Spinal cord (tissue), 10 donors: Measurements from ENCODE around the gene OSBP2. TPM values are rescaled to one million over a fixed set of nuclear protein-coding genes. Genes with fewer than 3 reads are reported as not detected.

Source experiments
- DNase-seq, 6 donors: peaks; one replicate each; pipeline versions ENCODE4 v3.0.0 to v3.0.0-alpha.2; 2013 to 2015; ENCODE audit warnings: low spot score in 6 of 6, low read depth in 4 of 6
- H3K27ac ChIP-seq: one replicate; pipeline ENCODE4 v1.5.1; 2013; ENCODE audit warnings: low read depth, low read length, control low read depth
- H3K27me3 ChIP-seq: one replicate; pipeline ENCODE4 v1.6.1; 2013; ENCODE audit warnings: low read length; ENCODE audit not compliant: control insufficient read depth, insufficient read depth
- H3K36me3 ChIP-seq: one replicate; pipeline ENCODE4 v1.6.1; 2013; ENCODE audit warnings: low read length; ENCODE audit not compliant: control insufficient read depth, insufficient read depth
- H3K4me1 ChIP-seq: one replicate; pipeline ENCODE4 v1.6.1; 2013; ENCODE audit warnings: low read length; ENCODE audit not compliant: control insufficient read depth, insufficient read depth
- H3K4me3 ChIP-seq: one replicate; pipeline ENCODE4 v1.5.1; 2013; ENCODE audit warnings: low read depth, low read length, control low read depth
- H3K9me3 ChIP-seq: one replicate; pipeline ENCODE4 v1.6.1; 2013; ENCODE audit warnings: low read length; ENCODE audit not compliant: control insufficient read depth, insufficient read depth
- WGBS: methylation state at CpG from one replicate; pipeline ENCODE4 v1.1.5; 2013; ENCODE audit warnings: missing lambda C conversion rate; ENCODE audit not compliant: insufficient coverage; 5-methylcytosine and 5-hydroxymethylcytosine counted together
- polyA plus RNA-seq, 2 donors: library from polyadenylated mRNA; unstranded; fragments of 120-200 nt; gene quantifications; one replicate each; pipeline ENCODE4 v1.2.1, GENCODE V29; 2013; ENCODE audit not compliant: insufficient read length in 2 of 2
- total RNA-seq, 2 donors: library from RNA; depleted of rRNA in 1 of 2; stranded (reverse); fragments of 120-200 nt in 1 of 2; fragments of >200 nt in 1 of 2; gene quantifications; one replicate each; pipeline versions ENCODE4 v1.2.3 to v1.2.4, GENCODE V29; 2013 to 2014
- donor health status: healthy.

Gene OSBP2
- total and polyA plus RNA-seq, 4 donors, result 20.7 to 25.0 (median 22.4) TPM

DNA sequence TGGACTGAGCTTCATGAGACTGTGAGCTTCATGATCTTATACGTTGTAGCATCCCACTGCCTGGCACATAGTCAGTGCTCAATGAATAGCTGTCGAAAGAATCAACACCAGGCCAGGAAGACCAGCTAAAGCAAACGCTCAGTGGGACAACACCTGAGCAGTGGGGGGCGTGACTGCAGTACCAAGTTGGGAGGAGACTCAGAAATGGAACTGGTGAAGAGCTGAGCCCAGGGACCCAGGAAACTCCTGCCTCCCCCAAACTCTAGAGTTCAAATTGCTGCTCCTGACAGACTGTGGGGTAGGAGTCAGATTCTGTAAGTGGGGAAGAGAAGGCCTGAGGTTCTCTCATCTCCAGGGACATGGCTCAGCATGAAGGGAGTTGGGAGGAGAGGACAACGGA is 214.6 kb downstream of the OSBP2 start:
- Histone ChIP-seq H3K9me3 (no peaks in the 10 kb centered on the region), H3K4me3 (no peak overlapping the region), H3K27me3 (no peaks in the 10 kb centered on the region), H3K36me3 (peaks cover 35% of the 10 kb centered on the region), H3K27ac (no peak overlapping the region), H3K4me1 (no peaks in the 10 kb centered on the region)
- 98% methylated on average over 4 of the region's 5 CpGs for WGBS
- no peak for DNase-seq

GRCh38 chr22:30910358-30910757 is 215.7 kb downstream of the OSBP2 start:
- no peak overlapping the region for H3K4me3 ChIP-seq
- no peaks in the 10 kb centered on the region for H3K27me3 ChIP-seq
- WGBS, result 100% methylated on average over 2 of the region's 2 CpGs
- no peak overlapping the region for H3K27ac ChIP-seq
- H3K4me1 ChIP-seq, result no peaks in the 10 kb centered on the region
- H3K36me3 ChIP-seq, result peaks cover 29% of the 10 kb centered on the region
- DNase-seq, result no peak
- H3K9me3 ChIP-seq, result peaks cover under 1% of the 10 kb centered on the region

DNA sequence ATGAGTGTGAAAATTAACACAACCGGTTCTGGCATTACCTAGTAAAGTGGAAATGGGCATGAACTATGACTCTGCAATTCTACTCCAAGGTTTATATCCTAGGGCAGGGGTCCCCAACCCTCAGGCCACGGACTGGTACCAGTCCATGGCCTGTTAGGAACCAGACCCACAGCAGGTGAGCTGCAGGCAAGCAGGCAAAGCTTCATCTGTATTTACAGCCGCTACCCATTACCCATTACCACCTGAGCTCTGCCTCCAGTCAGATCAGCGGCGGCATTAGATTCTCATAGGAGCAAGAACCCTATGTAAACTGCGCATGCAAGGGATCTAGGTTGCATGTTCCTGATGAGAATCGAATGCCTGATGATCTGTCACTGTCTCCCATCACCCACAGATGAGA is 224.1 kb downstream of the OSBP2 start:
- Histone ChIP-seq H3K36me3 (peaks cover 6% of the 10 kb centered on the region), H3K9me3 (peaks cover 3% of the 10 kb centered on the region), H3K4me1 (peaks cover 8% of the 10 kb centered on the region), H3K27ac (no peak overlapping the region), H3K4me3 (no peak overlapping the region), H3K27me3 (no peaks in the 10 kb centered on the region)
- WGBS, result 95% methylated on average over 4 of the region's 7 CpGs
- no peak for DNase-seq

DNA sequence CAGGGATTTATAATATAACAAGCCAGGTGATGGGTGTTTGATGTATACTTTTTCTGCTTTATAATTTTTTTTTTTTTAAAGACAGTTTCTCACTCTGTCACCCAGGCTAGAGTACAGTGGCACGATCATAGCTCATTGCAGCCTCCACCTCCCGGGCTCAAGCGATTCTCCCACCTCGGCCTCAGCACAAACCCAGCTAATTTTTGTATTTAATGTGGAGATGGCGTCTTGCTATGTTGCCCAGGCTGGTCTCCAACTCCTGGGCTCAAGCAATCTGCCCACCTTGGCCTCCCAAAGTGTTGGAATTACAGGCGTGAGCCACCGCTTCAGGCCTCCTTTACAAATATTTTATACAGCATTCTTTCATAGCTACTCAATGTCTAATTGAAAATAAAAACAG is 225.3 kb downstream of the OSBP2 start:
- Histone ChIP-seq H3K4me3 (no peak overlapping the region), H3K27me3 (no peaks in the 10 kb centered on the region), H3K9me3 (peaks cover 3% of the 10 kb centered on the region), H3K27ac (no peak overlapping the region), H3K36me3 (peaks cover 14% of the 10 kb centered on the region), H3K4me1 (peaks cover 8% of the 10 kb centered on the region)
- no peak for DNase-seq
- no CpG with 5 or more reads among the region's 7 CpGs for WGBS

DNA sequence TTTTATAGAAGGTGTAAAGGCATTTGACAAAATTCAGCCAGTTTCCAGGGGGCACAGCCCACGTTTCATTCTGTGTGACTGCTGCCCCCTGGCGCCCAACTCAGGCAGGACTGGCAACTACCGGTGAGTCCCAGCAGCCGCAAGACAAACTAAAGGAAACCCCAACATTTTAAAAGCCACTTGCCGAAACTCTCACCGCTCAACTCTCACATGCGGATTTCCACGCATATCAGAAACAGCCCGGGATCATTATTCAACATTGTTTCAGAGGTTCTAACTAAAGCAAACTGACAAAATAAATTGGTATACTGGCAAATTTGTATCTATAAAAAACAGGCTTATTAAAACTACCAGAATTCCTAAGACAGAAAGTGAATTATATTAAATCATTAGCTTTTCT is 225.7 kb downstream of the OSBP2 start:
- WGBS, result 0% methylated on average over 4 of the region's 9 CpGs
- no peak overlapping the region for H3K4me3 ChIP-seq
- H3K9me3 ChIP-seq, result peaks cover 1% of the 10 kb centered on the region
- H3K36me3 ChIP-seq, result peaks cover 14% of the 10 kb centered on the region
- DNase-seq, result peak; percentile 38 to 94 (median 78)
- H3K27me3 ChIP-seq, result no peaks in the 10 kb centered on the region
- H3K27ac ChIP-seq, result no peak overlapping the region
- peaks cover 8% of the 10 kb centered on the region for H3K4me1 ChIP-seq

DNA sequence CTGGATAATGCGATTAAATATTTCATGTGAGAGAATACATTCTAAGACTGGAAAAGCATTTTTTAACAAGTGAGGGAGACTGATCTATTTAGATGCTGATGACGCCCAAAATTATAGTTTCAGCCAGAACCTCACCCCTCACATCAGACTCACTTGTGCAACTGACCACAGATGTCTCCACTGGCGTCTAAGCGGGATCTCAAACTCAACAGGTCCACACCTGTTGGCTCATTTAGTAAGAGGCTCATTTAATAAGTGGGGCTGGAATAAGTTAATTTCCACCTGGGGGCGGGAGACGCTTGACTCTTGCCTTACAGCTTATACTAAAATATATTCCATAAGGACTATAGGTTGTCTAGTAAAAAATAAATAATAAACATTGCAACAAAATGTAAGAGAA is 226.4 kb downstream of the OSBP2 start:
- no peaks in the 10 kb centered on the region for H3K9me3 ChIP-seq
- H3K27ac ChIP-seq, result no peak overlapping the region
- H3K4me1 ChIP-seq, result peaks cover 8% of the 10 kb centered on the region
- H3K4me3 ChIP-seq, result no peak overlapping the region
- H3K27me3 ChIP-seq, result no peaks in the 10 kb centered on the region
- no CpG with 5 or more reads among the region's 6 CpGs for WGBS
- peaks cover 20% of the 10 kb centered on the region for H3K36me3 ChIP-seq
- DNase-seq, result no peak

DNA sequence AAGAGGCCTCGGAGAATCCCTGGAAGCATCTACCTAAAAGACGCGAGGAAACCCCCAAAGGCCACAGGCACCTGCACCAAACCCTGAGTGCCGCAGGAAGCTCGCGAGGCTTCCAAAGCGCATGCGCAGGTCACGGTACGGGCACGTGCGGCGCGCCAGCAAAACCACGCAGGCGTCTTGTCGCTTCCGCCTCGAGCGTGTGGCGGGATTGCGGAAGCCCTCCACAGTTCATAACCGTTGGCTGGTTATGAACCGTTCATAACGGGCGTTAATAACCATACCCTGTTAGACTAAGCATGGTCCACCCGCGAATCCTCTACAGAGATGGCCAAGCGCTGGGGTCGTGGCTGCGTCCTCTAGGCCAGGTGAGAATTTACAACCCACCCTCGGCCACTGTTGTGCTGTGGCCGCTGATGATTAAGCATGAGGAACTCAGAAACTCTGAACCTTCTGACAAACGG is 227.5 kb downstream of the OSBP2 start:
- H3K27ac ChIP-seq, result no peak overlapping the region
- peak in 5 of 6 donors; percentile 17 to 91 (median 50) for DNase-seq

DNA sequence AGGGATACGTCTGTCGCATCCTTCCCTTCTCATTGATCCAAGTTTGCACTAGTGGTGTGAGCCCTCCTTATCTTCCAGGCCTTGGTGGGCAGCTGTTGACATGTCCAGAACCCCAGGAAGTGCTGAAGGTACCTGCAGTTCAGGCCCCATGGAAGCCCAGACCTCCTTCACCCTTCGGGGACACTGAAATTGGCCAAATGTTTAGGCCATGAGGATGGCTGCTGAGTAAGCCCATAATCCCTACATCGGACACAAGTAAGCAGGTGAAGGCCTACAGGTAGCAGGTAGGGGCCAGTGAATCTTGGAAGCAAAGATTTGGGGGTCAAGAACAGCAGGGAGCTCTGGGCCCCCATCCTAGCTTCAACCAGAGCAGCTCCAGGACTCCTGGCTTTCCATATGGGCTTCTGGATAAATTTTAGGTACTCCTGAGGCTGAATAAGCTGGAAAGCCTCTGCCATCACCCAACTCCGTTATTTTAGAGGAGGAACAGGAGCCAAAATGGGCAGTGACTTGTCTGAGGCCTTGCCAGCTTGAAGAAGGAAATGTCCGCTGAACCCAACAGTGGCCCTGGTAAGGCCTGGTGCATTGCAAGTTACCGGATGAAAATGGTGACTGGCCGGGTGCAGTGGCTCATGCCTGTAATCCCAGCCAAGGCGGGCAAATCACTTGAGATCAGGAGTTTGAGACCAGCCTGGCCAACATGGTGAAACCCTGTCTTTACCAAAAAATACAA is 228.7 kb downstream of the OSBP2 start:
- Histone ChIP-seq H3K4me3 (no peak overlapping the region), H3K27me3 (no peaks in the 10 kb centered on the region), H3K9me3 (no peaks in the 10 kb centered on the region), H3K4me1 (peaks cover 8% of the 10 kb centered on the region), H3K27ac (no peak overlapping the region), H3K36me3 (peaks cover 41% of the 10 kb centered on the region)
- WGBS, result 91% methylated on average over 7 of the region's 9 CpGs
- DNase-seq, result no peak

More for the DNA sequence above, 227.5 kb downstream of the OSBP2 start:
- Histone ChIP-seq H3K4me3 (peak overlapping the region; percentile 22), H3K36me3 (peaks cover 30% of the 10 kb centered on the region), H3K27me3 (no peaks in the 10 kb centered on the region), H3K9me3 (no peaks in the 10 kb centered on the region), H3K4me1 (peaks cover 8% of the 10 kb centered on the region)
- WGBS, result 39% methylated on average over 32 of the region's 34 CpGs

DNA sequence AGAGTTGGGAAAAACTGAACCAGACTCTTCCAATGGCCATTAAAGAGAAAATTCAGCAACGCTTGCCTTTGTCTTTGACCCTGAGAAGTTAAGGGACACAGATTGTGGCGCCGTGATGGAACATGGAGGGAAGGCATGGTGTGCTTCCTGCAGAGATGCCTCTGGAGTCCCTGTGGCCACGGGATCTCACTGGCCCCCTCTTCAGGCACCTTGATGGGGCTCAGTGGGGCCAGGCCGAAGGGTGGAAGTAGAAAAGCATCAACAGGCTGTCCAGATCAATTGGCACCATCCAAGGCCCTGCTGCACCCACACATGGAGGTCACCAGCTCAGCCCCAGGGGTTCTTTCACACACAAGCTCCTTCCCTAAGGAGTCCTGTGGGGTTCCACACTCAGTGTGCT is 231.0 kb downstream of the OSBP2 start:
- peaks cover 8% of the 10 kb centered on the region for H3K4me1 ChIP-seq
- H3K27ac ChIP-seq, result no peak overlapping the region
- H3K27me3 ChIP-seq, result no peaks in the 10 kb centered on the region
- H3K36me3 ChIP-seq, result peaks cover 56% of the 10 kb centered on the region
- WGBS, result 95% methylated on average over 5 of the region's 5 CpGs
- H3K4me3 ChIP-seq, result no peak overlapping the region
- H3K9me3 ChIP-seq, result no peaks in the 10 kb centered on the region
- DNase-seq, result no peak

- DNase-seq, result no peak
- peaks cover 66% of the 10 kb centered on the region for H3K36me3 ChIP-seq
- H3K4me1 ChIP-seq, result peaks cover 8% of the 10 kb centered on the region
- WGBS, result 89% methylated on average over 2 of the region's 4 CpGs
- no peaks in the 10 kb centered on the region for H3K27me3 ChIP-seq
- no peak overlapping the region for H3K4me3 ChIP-seq
- no peak overlapping the region for H3K27ac ChIP-seq
- H3K9me3 ChIP-seq, result no peaks in the 10 kb centered on the region
Observed at GRCh38 chr22:30926706-30927105, 232.0 kb downstream of the OSBP2 start.
